Loucy (cell line): Measurements from ENCODE around the gene KRT16.
"Not testable (repeated sequence)": the region's sequence is repeated elsewhere in the genome, so short reads cannot be mapped to it uniquely, and the experiment has no call there.

Experiments used
- H2AFZ ChIP-seq: fragments of 200-600 bp; sonication (generic); 2 replicates; pipeline ENCODE4 v1.6.0; 2016; ENCODE audit warnings: antibody characterized with exemption, mild to moderate bottlenecking, low read length, moderate library complexity
- H3F3A ChIP-seq: fragments of 200-600 bp; 2 replicates; pipeline ENCODE4 v1.6.0; 2016; ENCODE audit warnings: antibody characterized with exemption, low read depth, mild to moderate bottlenecking
- H3K27me3 ChIP-seq: fragments of 200-600 bp; sonication (generic); 2 replicates; pipeline ENCODE4 v1.6.1; 2014; ENCODE audit warnings: low read length, mild to moderate bottlenecking; ENCODE audit not compliant: insufficient read depth, poor library complexity, severe bottlenecking
- H3K36me3 ChIP-seq: fragments of 200-600 bp; sonication (generic); 2 replicates; pipeline ENCODE4 v1.6.1; 2016; ENCODE audit warnings: low read length; ENCODE audit not compliant: insufficient read depth
- H3K4me1 ChIP-seq: fragments of 200-600 bp; sonication (generic); 2 replicates; pipeline ENCODE4 v1.5.1; 2014; ENCODE audit warnings: low read length, mild to moderate bottlenecking; ENCODE audit not compliant: insufficient read depth, poor library complexity, severe bottlenecking
- H3K4me2 ChIP-seq: fragments of 200-600 bp; sonication (generic); 2 replicates; pipeline ENCODE4 v1.6.0; 2014; ENCODE audit warnings: antibody characterized with exemption, low read length, low read depth, mild to moderate bottlenecking; ENCODE audit not compliant: poor library complexity, severe bottlenecking
- H3K4me3 ChIP-seq: fragments of 200-600 bp; sonication (generic); 2 replicates; pipeline ENCODE4 v1.5.1; 2014; ENCODE audit warnings: low read length, mild to moderate bottlenecking, mixed read lengths; ENCODE audit not compliant: poor library complexity, severe bottlenecking
- H3K79me2 ChIP-seq: fragments of 200-600 bp; sonication (generic); 2 replicates; pipeline ENCODE4 v1.6.1; 2014; ENCODE audit warnings: low read length; ENCODE audit not compliant: insufficient read depth
- H3K9ac ChIP-seq: fragments of 200-600 bp; sonication (generic); 2 replicates; pipeline ENCODE4 v1.6.0; 2014; ENCODE audit warnings: mild to moderate bottlenecking, low read depth, low read length, moderate library complexity; ENCODE audit not compliant: poor library complexity, severe bottlenecking
- H3K9me2 ChIP-seq: fragments of 200-600 bp; sonication (generic); replicated peaks from 2 replicates; pipeline ENCODE4 v1.6.1; 2016; ENCODE audit warnings: low read depth, low read length, mixed read lengths
- H3K9me3 ChIP-seq: fragments of 200-600 bp; sonication (generic); 2 replicates; pipeline ENCODE4 v1.6.1; 2014; ENCODE audit warnings: mild to moderate bottlenecking, antibody characterized with exemption, low read length, low read depth; ENCODE audit not compliant: insufficient read depth
- H4K20me1 ChIP-seq: fragments of 200-600 bp; sonication (generic); 2 replicates; pipeline ENCODE4 v1.6.0; 2014; ENCODE audit warnings: antibody characterized with exemption, low read length, mild to moderate bottlenecking; ENCODE audit not compliant: insufficient read depth, poor library complexity, severe bottlenecking
- EZH2phosphoT487 ChIP-seq: fragments of 200-600 bp; IDR thresholded peaks from 2 replicates; pipeline ENCODE4 v1.6.1; 2018; ENCODE audit warnings: antibody characterized with exemption, mild to moderate bottlenecking, moderate library complexity, borderline replicate concordance
- TF ChIP-seq, protein P1 (sequence below): fragments of 200-600 bp; sonication (generic); conservative IDR thresholded peaks from 2 replicates; pipeline ENCODE4 v1.5.1; 2014; ENCODE audit warnings: mild to moderate bottlenecking, antibody characterized with exemption, low read length

Gene KRT16

DNA sequence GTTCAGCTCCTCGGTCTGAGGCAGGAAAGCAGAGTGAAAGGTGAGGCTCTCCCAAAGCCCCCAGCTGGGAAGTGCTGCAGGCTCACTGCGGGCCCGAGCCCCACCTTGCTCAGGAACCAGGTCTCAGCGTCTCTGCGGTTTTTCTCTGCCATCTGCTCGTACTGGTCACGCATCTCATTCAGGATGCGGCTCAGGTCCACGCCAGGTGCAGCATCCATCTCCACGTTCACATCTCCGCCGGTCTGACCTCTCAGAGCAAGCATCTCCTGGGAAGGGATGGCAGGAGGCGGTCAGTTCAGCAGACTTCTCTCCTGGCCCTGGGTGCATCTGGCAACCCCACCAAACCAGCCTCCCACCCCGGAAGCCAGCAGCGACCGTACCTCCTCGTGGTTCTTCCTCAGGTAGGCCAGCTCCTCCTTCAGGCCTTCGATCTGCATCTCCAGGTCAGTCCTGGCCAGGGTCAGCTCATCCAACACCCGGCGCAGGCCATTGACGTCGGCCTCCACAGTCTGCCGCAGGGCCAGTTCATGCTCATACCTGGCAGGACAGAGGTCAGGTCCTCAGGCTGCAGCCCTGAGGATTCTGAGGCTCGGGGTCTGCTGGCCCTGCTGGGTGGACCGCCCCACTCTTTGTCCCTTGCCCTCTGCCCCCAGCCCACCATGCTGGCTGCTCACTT is 1.5 kb downstream of the KRT16 start:
- Histone ChIP-seq H3K9me2 (no peaks in the 10 kb centered on the region), H3F3A (no peaks in the 10 kb centered on the region), H2AFZ (no peak overlapping the region), H3K79me2 (no peaks in the 10 kb centered on the region), H3K9ac (no peak overlapping the region), H3K27me3 (no peaks in the 10 kb centered on the region), H3K36me3 (no peaks in the 10 kb centered on the region), H3K4me3 (no peak overlapping the region), H3K9me3 (peaks cover 6% of the 10 kb centered on the region; the same call in 1 of the 2 replicates), H3K4me2 (no peak overlapping the region), H3K4me1 (no peaks in the 10 kb centered on the region), H4K20me1 (no peaks in the 10 kb centered on the region)
- TF ChIP-seq, protein P1, sequence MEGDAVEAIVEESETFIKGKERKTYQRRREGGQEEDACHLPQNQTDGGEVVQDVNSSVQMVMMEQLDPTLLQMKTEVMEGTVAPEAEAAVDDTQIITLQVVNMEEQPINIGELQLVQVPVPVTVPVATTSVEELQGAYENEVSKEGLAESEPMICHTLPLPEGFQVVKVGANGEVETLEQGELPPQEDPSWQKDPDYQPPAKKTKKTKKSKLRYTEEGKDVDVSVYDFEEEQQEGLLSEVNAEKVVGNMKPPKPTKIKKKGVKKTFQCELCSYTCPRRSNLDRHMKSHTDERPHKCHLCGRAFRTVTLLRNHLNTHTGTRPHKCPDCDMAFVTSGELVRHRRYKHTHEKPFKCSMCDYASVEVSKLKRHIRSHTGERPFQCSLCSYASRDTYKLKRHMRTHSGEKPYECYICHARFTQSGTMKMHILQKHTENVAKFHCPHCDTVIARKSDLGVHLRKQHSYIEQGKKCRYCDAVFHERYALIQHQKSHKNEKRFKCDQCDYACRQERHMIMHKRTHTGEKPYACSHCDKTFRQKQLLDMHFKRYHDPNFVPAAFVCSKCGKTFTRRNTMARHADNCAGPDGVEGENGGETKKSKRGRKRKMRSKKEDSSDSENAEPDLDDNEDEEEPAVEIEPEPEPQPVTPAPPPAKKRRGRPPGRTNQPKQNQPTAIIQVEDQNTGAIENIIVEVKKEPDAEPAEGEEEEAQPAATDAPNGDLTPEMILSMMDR, result no peak
- TF ChIP-seq EZH2phosphoT487, result no peak

DNA sequence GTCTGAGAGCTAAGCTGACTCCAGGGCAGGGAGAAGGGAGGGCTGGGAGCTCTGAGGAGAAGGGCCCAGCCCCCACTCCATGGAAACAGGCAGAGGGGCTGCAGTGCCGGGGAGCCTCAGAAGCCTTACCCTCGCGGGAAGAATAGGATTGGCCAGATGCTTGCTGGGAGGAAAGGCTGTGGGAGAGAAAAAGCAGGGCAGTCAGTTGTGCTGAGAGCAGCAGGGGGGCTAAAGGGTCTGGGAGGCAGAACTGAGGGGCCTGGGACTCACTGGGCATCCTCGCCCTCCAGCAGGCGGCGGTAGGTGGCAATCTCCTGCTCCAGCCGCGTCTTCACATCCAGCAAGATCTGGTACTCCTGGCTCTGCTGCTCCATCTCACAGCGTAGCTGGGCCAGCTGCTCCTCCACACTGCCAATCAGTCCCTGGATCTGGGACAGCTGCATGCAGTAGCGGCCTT is 2.5 kb downstream of the KRT16 start:
- not testable (repeated sequence) for H3K9me3 ChIP-seq, H3K4me3 ChIP-seq, H2AFZ ChIP-seq, H3K9ac ChIP-seq, H3K27me3 ChIP-seq, H4K20me1 ChIP-seq, H3K79me2 ChIP-seq, H3K4me1 ChIP-seq, H3K4me2 ChIP-seq, H3K9me2 ChIP-seq, H3F3A ChIP-seq, H3K36me3 ChIP-seq

DNA sequence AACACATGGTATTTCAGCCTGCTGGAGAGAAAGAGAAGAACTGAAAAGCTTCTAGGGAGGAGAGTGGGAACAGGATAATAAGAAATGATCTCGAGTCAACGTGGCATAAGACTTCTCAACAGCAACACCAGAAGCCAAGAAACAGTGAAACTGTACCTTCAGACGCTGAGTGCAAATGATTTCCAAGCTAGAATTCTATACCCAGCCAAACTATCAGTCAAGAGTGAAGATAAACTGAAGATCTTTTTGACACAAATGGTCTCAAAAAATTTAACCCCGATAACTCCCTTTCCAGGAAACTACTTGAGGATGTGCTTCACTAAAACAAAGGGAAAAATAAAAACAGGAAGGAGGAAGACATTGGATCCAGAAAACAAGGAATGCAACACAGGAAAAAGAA is 5.6 kb downstream of the KRT16 start:
- H3K9me3 ChIP-seq, H3K9me2 ChIP-seq, H3K36me3 ChIP-seq, H3K79me2 ChIP-seq, H3K4me1 ChIP-seq, H3K27me3 ChIP-seq, H3K4me3 ChIP-seq, H2AFZ ChIP-seq, H3K4me2 ChIP-seq, H3K9ac ChIP-seq, H3F3A ChIP-seq, H4K20me1 ChIP-seq: not testable (repeated sequence)

DNA sequence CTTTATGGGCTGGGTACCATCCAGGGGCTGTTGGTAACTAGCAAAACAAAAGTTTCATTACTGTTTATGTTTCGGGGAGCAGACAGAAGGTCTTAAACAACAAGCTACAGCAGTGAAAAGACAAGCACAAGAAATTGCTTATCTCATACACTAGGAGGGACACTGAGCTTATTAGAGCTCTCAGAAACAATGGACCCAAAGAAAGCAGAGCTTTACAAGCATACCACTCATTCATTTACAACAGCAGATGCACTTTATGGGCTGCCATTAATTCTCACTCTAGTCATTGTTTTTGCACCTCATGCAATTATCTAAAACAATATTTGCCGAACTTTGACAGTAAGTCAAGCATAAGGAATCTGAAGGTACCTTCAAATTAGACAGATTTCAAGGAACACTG is 10.0 kb downstream of the KRT16 start:
- Histone ChIP-seq H3K9me2 (no peaks in the 10 kb centered on the region), H3K4me2 (no peak overlapping the region), H2AFZ (no peak overlapping the region), H3K4me1 (no peaks in the 10 kb centered on the region), H3K36me3 (no peaks in the 10 kb centered on the region), H3K9ac (no peak overlapping the region), H3K27me3 (no peaks in the 10 kb centered on the region), H3K4me3 (no peak overlapping the region), H3K79me2 (no peaks in the 10 kb centered on the region), H3K9me3 (peaks cover 6% of the 10 kb centered on the region; the same call in 1 of the 2 replicates), H3F3A (no peaks in the 10 kb centered on the region), H4K20me1 (no peaks in the 10 kb centered on the region)
- TF ChIP-seq, protein P1, result no peak
- TF ChIP-seq EZH2phosphoT487, result no peak
